CD4-positive, alpha-beta T cell treated with Interleukin-15 for 1 hour (primary cell): Measurements from ENCODE around the gene GSTO1.

Source experiments
- DNase-seq: peaks from one replicate; pipeline ENCODE4 v3.0.0-alpha.2; 2020

The GSTO1 gene

GRCh38 chr10:104307576-104308438 lies 53.1 kb downstream of the GSTO1 start:
- no peak for DNase-seq

GRCh38 chr10:104308439-104308903 lies 53.8 kb downstream of the GSTO1 start:
- no peak for DNase-seq

GRCh38 chr10:104309980-104310978 lies 55.6 kb downstream of the GSTO1 start:
- DNase-seq, result no peak

- no peak for DNase-seq
Measured at GRCh38 chr10:104311184-104311720, 56.6 kb downstream of the GSTO1 start.

- DNase-seq, result no peak
Measured at GRCh38 chr10:104314591-104315485, 60.1 kb downstream of the GSTO1 start.

GRCh38 chr10:104315486-104315921 lies 60.8 kb downstream of the GSTO1 start:
- DNase-seq, result no peak

- DNase-seq, result no peak
Measured at GRCh38 chr10:104316321-104317099, 61.8 kb downstream of the GSTO1 start.
